CD14-positive monocyte (primary cell): Measurements from ENCODE around the gene CYTH1. TPM values are rescaled to one million over a fixed set of nuclear protein-coding genes. Genes with fewer than 3 reads are reported as not detected.
A peak's percentile ranks its signal among the peaks of the same experiment; 100 is the strongest.

Experiments
- DNase-seq, 3 donors: peaks; one replicate each; pipeline ENCODE4 v3.0.0-alpha.2; 2011 to 2022
- H2AFZ ChIP-seq: 2 replicates; pipeline ENCODE4 v1.6.0; 2012; ENCODE audit warnings: mild to moderate bottlenecking, low read depth, low read length, inconsistent platforms; ENCODE audit not compliant: insufficient read depth, poor library complexity, severe bottlenecking
- H3K27ac ChIP-seq, 2 donors: 1 replicate in 1 of 2; 2 replicates in 1 of 2; pipeline ENCODE4 v1.5.1; 2012 to 2013; ENCODE audit warnings: low read length in 2 of 2, control low read depth in 1 of 2, inconsistent platforms in 1 of 2, low read depth in 1 of 2, mild to moderate bottlenecking in 1 of 2
- H3K27me3 ChIP-seq, 2 donors: one replicate each; pipeline versions ENCODE4 v1.6.0 to v1.6.1; 2011 to 2013; ENCODE audit warnings: low read length in 2 of 2; ENCODE audit not compliant: control insufficient read depth in 2 of 2, insufficient read depth in 2 of 2
- H3K36me3 ChIP-seq, 2 donors: replicated peaks in 1 of 2; 1 replicate in 1 of 2; 2 replicates in 1 of 2; pipeline versions ENCODE4 v1.5.1 to v1.6.1; 2012 to 2013; ENCODE audit warnings: low read length in 2 of 2, control low read depth in 1 of 2, inconsistent platforms in 1 of 2, mild to moderate bottlenecking in 1 of 2; ENCODE audit not compliant: insufficient read depth in 2 of 2, control insufficient read depth in 1 of 2
- H3K4me1 ChIP-seq, 2 donors: 1 replicate in 1 of 2; 2 replicates in 1 of 2; pipeline versions ENCODE4 v1.5.1 to v1.6.1; 2012 to 2013; ENCODE audit warnings: low read length in 2 of 2, control low read depth in 1 of 2, inconsistent platforms in 1 of 2, mild to moderate bottlenecking in 1 of 2, moderate library complexity in 1 of 2; ENCODE audit not compliant: insufficient read depth in 2 of 2, control insufficient read depth in 1 of 2
- H3K4me2 ChIP-seq: replicated peaks from 2 replicates; pipeline ENCODE3; 2012; ENCODE audit warnings: low read length, moderate library complexity, mild to moderate bottlenecking; ENCODE audit not compliant: poor library complexity, severe bottlenecking; ENCODE audit errors: extremely low read depth
- H3K4me3 ChIP-seq, 3 experiments: fragments of 200-600 bp in 1 of 3; sonication (generic) in 1 of 3; replicated peaks in 1 of 3; 1 replicate in 2 of 3; 2 replicates in 1 of 3; pipeline ENCODE4 v1.5.1; 2011 to 2013; ENCODE audit warnings: low read length in 3 of 3, mild to moderate bottlenecking in 3 of 3, control low read depth in 2 of 3, low read depth in 2 of 3, inconsistent platforms in 1 of 3, moderate library complexity in 1 of 3
- H3K79me2 ChIP-seq: 2 replicates; pipeline ENCODE4 v1.6.0; 2012; ENCODE audit warnings: mild to moderate bottlenecking, control low read depth, inconsistent platforms, low read length, moderate library complexity; ENCODE audit not compliant: insufficient read depth
- H3K9ac ChIP-seq: 2 replicates; pipeline ENCODE4 v1.6.0; 2017; ENCODE audit warnings: low read length, mild to moderate bottlenecking; ENCODE audit not compliant: insufficient read depth, poor library complexity, severe bottlenecking
- H3K9me3 ChIP-seq, 2 donors: replicated peaks in 1 of 2; 1 replicate in 1 of 2; 2 replicates in 1 of 2; pipeline versions ENCODE4 v1.5.1 to v1.6.1; 2012 to 2013; ENCODE audit warnings: low read length in 2 of 2, control low read depth in 1 of 2; ENCODE audit not compliant: control insufficient read depth in 1 of 2, insufficient read depth in 1 of 2
- H4K20me1 ChIP-seq: 2 replicates; pipeline ENCODE4 v1.6.0; 2012; ENCODE audit warnings: mild to moderate bottlenecking, low read length, control low read depth, moderate library complexity; ENCODE audit not compliant: insufficient read depth
- H3K27ac Mint-ChIP-seq, 7 donors: one replicate each; pipeline ENCODE4 v1.8.0; 2020; ENCODE audit warnings: mild to moderate bottlenecking in 7 of 7, mixed read lengths in 7 of 7, moderate library complexity in 6 of 7, inconsistent platforms in 2 of 7
- H3K27me3 Mint-ChIP-seq, 3 donors: one replicate each; pipeline ENCODE4 v1.8.0; 2021 to 2022; ENCODE audit warnings: low read depth in 3 of 3, mild to moderate bottlenecking in 3 of 3, mixed read lengths in 3 of 3, moderate library complexity in 3 of 3, inconsistent platforms in 1 of 3
- H3K36me3 Mint-ChIP-seq, 2 donors: one replicate each; pipeline ENCODE4 v1.8.0; 2020; ENCODE audit warnings: mixed read lengths in 2 of 2, inconsistent platforms in 1 of 2, mild to moderate bottlenecking in 1 of 2
- H3K4me1 Mint-ChIP-seq: one replicate; pipeline ENCODE4 v1.8.0; 2020; ENCODE audit warnings: mild to moderate bottlenecking, mixed read lengths
- H3K4me3 Mint-ChIP-seq, 2 donors: one replicate each; pipeline ENCODE4 v1.8.0; 2020; ENCODE audit warnings: mild to moderate bottlenecking in 2 of 2, mixed read lengths in 2 of 2, moderate library complexity in 1 of 2
- H3K9me3 Mint-ChIP-seq, 7 donors: one replicate each; pipeline ENCODE4 v1.8.0; 2020 to 2022; ENCODE audit warnings: mixed read lengths in 7 of 7, mild to moderate bottlenecking in 6 of 7, moderate library complexity in 6 of 7, inconsistent platforms in 2 of 7
- WGBS: methylation state at CpG from one replicate; pipeline ENCODE4 v1.1.5; 2013; ENCODE audit warnings: missing lambda C conversion rate; ENCODE audit not compliant: insufficient coverage; 5-methylcytosine and 5-hydroxymethylcytosine counted together
- intact Hi-C, 2 donors: fragments of 100-400 bp; cut with micrococcal nuclease; formaldehyde crosslinking; loops; one replicate each; pipeline versions ENCODE4 v1.15.0 to v1.15.1; 2023
- polyA plus RNA-seq, 3 donors: library from polyadenylated mRNA; depleted of rRNA in 1 of 3; unstranded in 2 of 3; stranded (reverse) in 1 of 3; fragments of 300-500 nt in 2 of 3; fragments of >200 nt in 1 of 3; fragmentation: Illumina TruSeq in 2 of 3; gene quantifications; 1 replicate in 2 of 3; 2 replicates in 1 of 3; pipeline ENCODE4 v1.2.3, GENCODE V29; 2012 to 2021
- TF ChIP-seq, protein P1 (sequence below): fragments of 200-600 bp; IDR thresholded peaks from one replicate; pipeline ENCODE4 v1.8.0; 2022; ENCODE audit warnings: antibody characterized with exemption, mild to moderate bottlenecking

Gene CYTH1
- polyA plus RNA-seq, 3 donors = 68.6 to 211 (median 80.9) TPM

DNA sequence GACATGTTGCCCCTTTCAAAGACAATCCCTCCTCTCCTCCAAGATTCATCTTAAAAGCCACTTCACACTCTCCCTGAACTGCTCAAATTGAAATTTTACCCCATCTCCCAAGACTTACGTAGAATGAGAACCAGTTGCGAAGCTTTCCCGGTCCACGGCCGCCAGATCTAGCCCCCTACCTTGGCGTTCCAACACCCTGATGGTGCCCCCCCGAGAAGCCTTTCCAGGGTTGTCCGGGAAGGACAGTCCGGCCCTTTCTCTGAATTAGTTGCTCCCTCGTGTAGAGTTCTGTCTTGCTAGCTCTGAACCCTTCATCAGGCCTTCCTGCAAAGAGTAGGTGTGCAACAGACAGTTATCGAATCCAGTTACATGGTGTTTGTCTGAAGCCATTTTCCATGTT, 144.9 kb downstream of the CYTH1 start:
- Mint-ChIP-seq H3K27me3 (peaks cover 3 to 12% (median 8%) of the 10 kb centered on the region in 3 donors), H3K27ac (peak overlapping the region in 4 of 7 donors; percentile 2 to 82 (median 6)), H3K36me3 (no peaks in the 10 kb centered on the region), H3K4me1 (peaks cover 19% of the 10 kb centered on the region), H3K9me3 (peaks cover 0 to 7% (median 0%) of the 10 kb centered on the region in 7 donors), H3K4me3 (no peak overlapping the region)
- H3K79me2 ChIP-seq = no peaks in the 10 kb centered on the region
- H3K9me3 ChIP-seq = no peaks in the 10 kb centered on the region
- no peak overlapping the region for H3K9ac ChIP-seq
- no peaks in the 10 kb centered on the region for H3K27me3 ChIP-seq
- WGBS = 96% methylated on average over 10 of the region's 11 CpGs
- H3K27ac ChIP-seq = no peak overlapping the region
- intact Hi-C loops = no loop called here
- H3K4me2 ChIP-seq = no peak overlapping the region
- H3K36me3 ChIP-seq = no peaks in the 10 kb centered on the region
- H3K4me1 ChIP-seq = peaks cover 21 to 23% of the 10 kb centered on the region in 2 donors
- no peak for DNase-seq
- H4K20me1 ChIP-seq = no peaks in the 10 kb centered on the region
- H2AFZ ChIP-seq = no peak overlapping the region
- TF ChIP-seq, protein P1, sequence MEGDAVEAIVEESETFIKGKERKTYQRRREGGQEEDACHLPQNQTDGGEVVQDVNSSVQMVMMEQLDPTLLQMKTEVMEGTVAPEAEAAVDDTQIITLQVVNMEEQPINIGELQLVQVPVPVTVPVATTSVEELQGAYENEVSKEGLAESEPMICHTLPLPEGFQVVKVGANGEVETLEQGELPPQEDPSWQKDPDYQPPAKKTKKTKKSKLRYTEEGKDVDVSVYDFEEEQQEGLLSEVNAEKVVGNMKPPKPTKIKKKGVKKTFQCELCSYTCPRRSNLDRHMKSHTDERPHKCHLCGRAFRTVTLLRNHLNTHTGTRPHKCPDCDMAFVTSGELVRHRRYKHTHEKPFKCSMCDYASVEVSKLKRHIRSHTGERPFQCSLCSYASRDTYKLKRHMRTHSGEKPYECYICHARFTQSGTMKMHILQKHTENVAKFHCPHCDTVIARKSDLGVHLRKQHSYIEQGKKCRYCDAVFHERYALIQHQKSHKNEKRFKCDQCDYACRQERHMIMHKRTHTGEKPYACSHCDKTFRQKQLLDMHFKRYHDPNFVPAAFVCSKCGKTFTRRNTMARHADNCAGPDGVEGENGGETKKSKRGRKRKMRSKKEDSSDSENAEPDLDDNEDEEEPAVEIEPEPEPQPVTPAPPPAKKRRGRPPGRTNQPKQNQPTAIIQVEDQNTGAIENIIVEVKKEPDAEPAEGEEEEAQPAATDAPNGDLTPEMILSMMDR = no peak
- H3K4me3 ChIP-seq = no peak overlapping the region

DNA sequence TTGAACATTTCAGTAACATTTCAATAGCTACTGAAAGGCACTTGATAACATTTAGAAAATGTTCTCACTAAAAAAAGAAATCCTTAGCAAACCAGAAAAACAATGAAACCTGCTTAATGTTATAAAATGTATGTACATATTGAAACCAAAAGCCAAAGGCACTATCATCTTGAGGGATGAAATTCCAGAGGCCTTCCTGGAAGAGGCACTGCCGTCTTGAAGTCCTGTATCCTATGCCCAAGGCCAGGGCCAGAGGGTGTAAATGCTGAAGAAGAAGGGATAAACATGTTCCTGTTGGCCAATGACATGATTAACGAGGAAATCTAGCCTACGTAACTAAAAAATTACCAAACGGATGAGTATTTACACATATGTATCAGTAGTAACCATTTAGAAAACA, 147.9 kb downstream of the CYTH1 start:
- peaks cover 4 to 15% (median 8%) of the 10 kb centered on the region in 3 donors for H3K27me3 Mint-ChIP-seq
- no peaks in the 10 kb centered on the region for H3K9me3 ChIP-seq
- no peak overlapping the region for H3K27ac ChIP-seq
- intact Hi-C loops = no loop called here
- no peaks in the 10 kb centered on the region for H4K20me1 ChIP-seq
- no peak overlapping the region for H3K4me3 ChIP-seq
- no peaks in the 10 kb centered on the region for H3K36me3 ChIP-seq
- H3K9me3 Mint-ChIP-seq = peaks cover 0 to 5% (median 0%) of the 10 kb centered on the region in 7 donors
- H3K27ac Mint-ChIP-seq = no peak overlapping the region
- no peaks in the 10 kb centered on the region for H3K79me2 ChIP-seq
- H3K4me1 ChIP-seq = peaks cover 17% of the 10 kb centered on the region in 2 donors
- no peaks in the 10 kb centered on the region for H3K36me3 Mint-ChIP-seq
- no peak overlapping the region for H3K9ac ChIP-seq
- H2AFZ ChIP-seq = no peak overlapping the region
- H3K27me3 ChIP-seq = no peaks in the 10 kb centered on the region
- no peak for DNase-seq
- H3K4me1 Mint-ChIP-seq = peaks cover 17% of the 10 kb centered on the region
- H3K4me3 Mint-ChIP-seq = no peak overlapping the region
- H3K4me2 ChIP-seq = no peak overlapping the region
- WGBS = no CpG with 5 or more reads among the region's 4 CpGs
- TF ChIP-seq, protein P1 = no peak
